ENCODE results near the gene KPNB1. TPM values are rescaled to one million over a fixed set of nuclear protein-coding genes. Genes with fewer than 3 reads are reported as not detected.
A peak's percentile ranks its signal among the peaks of the same experiment; 100 is the strongest.

The KPNB1 gene
- total RNA-seq, 1 experiment from 2014 or later: 967 TPM

- peaks cover 5% of the 10 kb centered on the region for H3K27me3 ChIP-seq (replicated peaks; ENCODE audit: control insufficient read depth, insufficient read depth, low read length)
These were observed 78.6 kb downstream of the KPNB1 start for GRCh38 chr17:47728214-47728877.

GRCh38 chr17:47729476-47729875, 79.8 kb downstream of the KPNB1 start:
- TF ChIP-seq, protein P1, sequence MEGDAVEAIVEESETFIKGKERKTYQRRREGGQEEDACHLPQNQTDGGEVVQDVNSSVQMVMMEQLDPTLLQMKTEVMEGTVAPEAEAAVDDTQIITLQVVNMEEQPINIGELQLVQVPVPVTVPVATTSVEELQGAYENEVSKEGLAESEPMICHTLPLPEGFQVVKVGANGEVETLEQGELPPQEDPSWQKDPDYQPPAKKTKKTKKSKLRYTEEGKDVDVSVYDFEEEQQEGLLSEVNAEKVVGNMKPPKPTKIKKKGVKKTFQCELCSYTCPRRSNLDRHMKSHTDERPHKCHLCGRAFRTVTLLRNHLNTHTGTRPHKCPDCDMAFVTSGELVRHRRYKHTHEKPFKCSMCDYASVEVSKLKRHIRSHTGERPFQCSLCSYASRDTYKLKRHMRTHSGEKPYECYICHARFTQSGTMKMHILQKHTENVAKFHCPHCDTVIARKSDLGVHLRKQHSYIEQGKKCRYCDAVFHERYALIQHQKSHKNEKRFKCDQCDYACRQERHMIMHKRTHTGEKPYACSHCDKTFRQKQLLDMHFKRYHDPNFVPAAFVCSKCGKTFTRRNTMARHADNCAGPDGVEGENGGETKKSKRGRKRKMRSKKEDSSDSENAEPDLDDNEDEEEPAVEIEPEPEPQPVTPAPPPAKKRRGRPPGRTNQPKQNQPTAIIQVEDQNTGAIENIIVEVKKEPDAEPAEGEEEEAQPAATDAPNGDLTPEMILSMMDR (IDR thresholded peaks at IDR 0.05; ENCODE audit: insufficient read depth in 1 of 2, low read depth in 1 of 2, low read length in 1 of 2, severe bottlenecking in 1 of 2, unreplicated experiment in 1 of 2): no peak
- H3K36me3 ChIP-seq (ENCODE audit: control insufficient read depth, insufficient read depth, low read length): no peaks in the 10 kb centered on the region
- peaks cover 10% of the 10 kb centered on the region for H3K27me3 ChIP-seq (replicated peaks; ENCODE audit: control insufficient read depth, insufficient read depth, low read length)
- Mint-ChIP-seq H3K27ac (ENCODE audit: unreplicated experiment) (no peak overlapping the region), H3K4me1 (ENCODE audit: low read depth, unreplicated experiment) (peaks cover 7% of the 10 kb centered on the region), H3K9me3 (ENCODE audit: unreplicated experiment) (no peaks in the 10 kb centered on the region), H3K36me3 (ENCODE audit: insufficient read depth, unreplicated experiment) (no peaks in the 10 kb centered on the region), H3K4me3 (ENCODE audit: unreplicated experiment) (no peak overlapping the region), H3K27me3 (ENCODE audit: insufficient read depth, unreplicated experiment) (peaks cover 42% of the 10 kb centered on the region)
- ChIA-PET CTCF (interaction anchor here (1.2 to 1.5 kb wide), 2 partner anchors 11 to 32 kb away, joined by 4 to 7 read pairs; no protein-coding TSS in a partner anchor), POLR2A (interaction anchor here (0.5 kb wide), 1 partner anchor 32 kb away, joined by 3 read pairs; no protein-coding TSS in a partner anchor)
- peaks cover 9% of the 10 kb centered on the region for H3K4me1 ChIP-seq
- DNase-seq: peak in 1 of 2 experiments; percentile 43
- BruUV-seq (replicated peaks): no TSS peak
- intact Hi-C loops (cut with micrococcal nuclease; ENCODE audit: unreplicated experiment): no loop called here
- H3K4me3 ChIP-seq (ENCODE audit: low read depth, low read length): no peak overlapping the region
- H3K9me3 ChIP-seq: no peaks in the 10 kb centered on the region

More at GRCh38 chr17:47728214-47728877, 78.6 kb downstream of the KPNB1 start:
- no peak overlapping the region for H3K4me3 ChIP-seq (ENCODE audit: low read depth, low read length)
- intact Hi-C loops (cut with micrococcal nuclease; ENCODE audit: unreplicated experiment): no loop called here
- POLR2A ChIA-PET: no interaction called here
- no peaks in the 10 kb centered on the region for H3K9me3 ChIP-seq
- Mint-ChIP-seq H3K4me1 (ENCODE audit: low read depth, unreplicated experiment) (peaks cover 7% of the 10 kb centered on the region), H3K4me3 (ENCODE audit: unreplicated experiment) (no peak overlapping the region), H3K27ac (ENCODE audit: unreplicated experiment) (no peak overlapping the region), H3K36me3 (ENCODE audit: insufficient read depth, unreplicated experiment) (no peaks in the 10 kb centered on the region), H3K9me3 (ENCODE audit: unreplicated experiment) (no peaks in the 10 kb centered on the region), H3K27me3 (ENCODE audit: insufficient read depth, unreplicated experiment) (peaks cover 34% of the 10 kb centered on the region)
- H3K36me3 ChIP-seq (ENCODE audit: control insufficient read depth, insufficient read depth, low read length): no peaks in the 10 kb centered on the region
- H3K4me1 ChIP-seq: peaks cover 2% of the 10 kb centered on the region
- DNase-seq: peak in 1 of 2 experiments; percentile 34
- BruUV-seq (replicated peaks): no TSS peak
- CTCF ChIA-PET: interaction anchor here (1.1 to 1.2 kb wide), 2 partner anchors 35 to 74 kb away, joined by 3 read pairs; partner anchors contain the start of gene TBKBP1
- TF ChIP-seq, protein P1 (IDR thresholded peaks at IDR 0.05; ENCODE audit: insufficient read depth in 1 of 2, low read depth in 1 of 2, low read length in 1 of 2, severe bottlenecking in 1 of 2, unreplicated experiment in 1 of 2): no peak

GRCh38 chr17:47730681-47731080, 81.0 kb downstream of the KPNB1 start:
- TF ChIP-seq, protein P1 (IDR thresholded peaks at IDR 0.05; ENCODE audit: insufficient read depth in 1 of 2, low read depth in 1 of 2, low read length in 1 of 2, severe bottlenecking in 1 of 2, unreplicated experiment in 1 of 2): no peak
- Histone ChIP-seq H3K4me1 (peaks cover 9% of the 10 kb centered on the region), H3K27me3 (replicated peaks; ENCODE audit: control insufficient read depth, insufficient read depth, low read length) (peaks cover 18% of the 10 kb centered on the region), H3K4me3 (ENCODE audit: low read depth, low read length) (no peak overlapping the region), H3K9me3 (no peaks in the 10 kb centered on the region), H3K36me3 (ENCODE audit: control insufficient read depth, insufficient read depth, low read length) (no peaks in the 10 kb centered on the region)
- DNase-seq: peak in 1 of 2 experiments; percentile 33
- POLR2A ChIA-PET: no interaction called here
- H3K9me3 Mint-ChIP-seq (ENCODE audit: unreplicated experiment): no peaks in the 10 kb centered on the region
- BruUV-seq (replicated peaks): no TSS peak
- H3K4me1 Mint-ChIP-seq (ENCODE audit: low read depth, unreplicated experiment): peaks cover 7% of the 10 kb centered on the region
- CTCF ChIA-PET: no interaction called here
- H3K36me3 Mint-ChIP-seq (ENCODE audit: insufficient read depth, unreplicated experiment): no peaks in the 10 kb centered on the region
- intact Hi-C loops (cut with micrococcal nuclease; ENCODE audit: unreplicated experiment): no loop called here
- no peak overlapping the region for H3K4me3 Mint-ChIP-seq (ENCODE audit: unreplicated experiment)
- H3K27me3 Mint-ChIP-seq (ENCODE audit: insufficient read depth, unreplicated experiment): peaks cover 44% of the 10 kb centered on the region
- H3K27ac Mint-ChIP-seq (ENCODE audit: unreplicated experiment): no peak overlapping the region
